ENCODE measurements around the gene SATL1. TPM values are rescaled to one million over a fixed set of nuclear protein-coding genes. Genes with fewer than 3 reads are reported as not detected.

The SATL1 gene
- polyA plus RNA-seq, 1 experiment = not detected

DNA sequence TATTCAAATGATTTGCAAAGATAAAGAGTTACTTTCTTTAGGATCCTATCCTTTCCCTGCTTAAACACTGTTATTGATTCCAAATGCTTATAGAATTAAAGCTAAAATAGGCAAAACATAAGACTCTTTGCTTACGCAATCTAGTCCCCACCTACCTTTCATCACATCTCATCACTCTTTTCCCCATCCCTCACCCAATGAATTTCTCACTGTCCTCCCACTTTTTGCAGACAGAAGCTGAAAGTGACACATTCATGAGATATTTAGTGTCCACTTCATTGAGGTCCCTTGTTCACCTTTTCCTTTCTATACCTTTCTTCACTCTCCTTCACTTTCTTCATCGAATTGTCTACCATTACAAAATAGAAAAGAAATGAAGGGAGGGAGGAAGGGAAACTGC is 424 bp downstream of the SATL1 start:
- H3K9me3 ChIP-seq (ENCODE audit: control insufficient read depth, insufficient read depth, low read length) = no peaks in the 10 kb centered on the region; the same call in 1 of the 2 replicates
- peak overlapping the region; percentile 76 for H3K4me3 ChIP-seq (ENCODE audit: low read depth, low read length)
- DNase-seq (ENCODE audit: low read depth, low spot score) = no peak
- CTCF ChIA-PET = no interaction called here
- no peak for TF ChIP-seq CTCF (IDR thresholded peaks at IDR 0.05; ENCODE audit: low read depth, low read length)
- H3K27me3 ChIP-seq (ENCODE audit: control insufficient read depth, insufficient read depth, low read length) = no peaks in the 10 kb centered on the region
- no peak overlapping the region for H3K27ac ChIP-seq (ENCODE audit: low read depth, low read length)
- POLR2A ChIA-PET = no interaction called here

DNA sequence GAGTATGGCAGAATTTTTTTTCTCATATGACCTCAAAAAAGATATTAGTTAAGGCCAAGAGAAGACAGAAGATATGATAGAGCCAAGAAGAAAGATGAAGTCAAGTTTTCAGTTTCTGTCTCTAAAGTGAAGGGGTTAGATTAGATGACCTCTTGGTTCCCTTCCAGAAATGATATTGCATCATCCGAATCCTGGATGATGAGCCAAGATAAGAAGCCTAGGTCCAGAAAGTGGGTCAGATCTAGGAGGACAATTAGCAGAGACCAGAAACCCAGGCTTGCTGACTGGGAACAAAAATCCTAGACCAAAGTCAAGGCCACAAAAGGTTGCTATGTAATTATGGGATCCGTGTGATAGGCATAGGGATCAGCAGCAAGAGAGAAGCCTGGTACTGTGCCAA is 20.2 kb downstream of the SATL1 start:
- TF ChIP-seq CTCF (IDR thresholded peaks at IDR 0.05; ENCODE audit: low read depth, low read length) = no peak
- CTCF ChIA-PET = no interaction called here
- H3K27me3 ChIP-seq (ENCODE audit: control insufficient read depth, insufficient read depth, low read length) = no peaks in the 10 kb centered on the region

DNA sequence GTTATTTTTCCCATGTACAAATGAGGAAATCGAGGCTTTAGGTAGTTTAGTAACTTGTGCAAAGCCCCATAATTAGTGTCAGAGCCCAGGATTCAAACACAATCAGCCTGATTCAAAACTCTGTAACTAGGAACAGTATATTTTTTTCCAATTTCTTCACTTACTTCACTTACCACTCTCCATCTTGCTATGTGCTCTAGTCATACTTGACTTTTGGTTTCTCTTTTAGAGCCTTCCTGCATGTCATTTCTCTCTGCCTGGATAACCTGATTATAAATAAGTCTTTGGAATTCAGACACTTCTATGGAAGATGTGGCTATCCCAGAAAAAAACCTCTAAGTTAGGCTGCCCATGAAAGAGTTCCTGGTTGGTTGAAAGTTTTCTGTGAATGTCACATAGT is 22.2 kb downstream of the SATL1 start:
- CTCF ChIA-PET = no interaction called here
- no peak overlapping the region for H3K4me3 ChIP-seq (ENCODE audit: low read depth, low read length)
- POLR2A ChIA-PET = no interaction called here
- no peak for DNase-seq (ENCODE audit: low read depth, low spot score)
- H3K9me3 ChIP-seq (ENCODE audit: control insufficient read depth, insufficient read depth, low read length) = no peaks in the 10 kb centered on the region
- H3K27me3 ChIP-seq (ENCODE audit: control insufficient read depth, insufficient read depth, low read length) = no peaks in the 10 kb centered on the region
- H3K27ac ChIP-seq (ENCODE audit: low read depth, low read length) = no peak overlapping the region
- TF ChIP-seq CTCF (IDR thresholded peaks at IDR 0.05; ENCODE audit: low read depth, low read length) = no peak

More for the DNA sequence above, 20.2 kb downstream of the SATL1 start:
- Histone ChIP-seq H3K27ac (ENCODE audit: low read depth, low read length) (no peak overlapping the region), H3K4me3 (ENCODE audit: low read depth, low read length) (no peak overlapping the region), H3K9me3 (ENCODE audit: control insufficient read depth, insufficient read depth, low read length) (no peaks in the 10 kb centered on the region)
- DNase-seq (ENCODE audit: low read depth, low spot score) = no peak
- POLR2A ChIA-PET = no interaction called here

DNA sequence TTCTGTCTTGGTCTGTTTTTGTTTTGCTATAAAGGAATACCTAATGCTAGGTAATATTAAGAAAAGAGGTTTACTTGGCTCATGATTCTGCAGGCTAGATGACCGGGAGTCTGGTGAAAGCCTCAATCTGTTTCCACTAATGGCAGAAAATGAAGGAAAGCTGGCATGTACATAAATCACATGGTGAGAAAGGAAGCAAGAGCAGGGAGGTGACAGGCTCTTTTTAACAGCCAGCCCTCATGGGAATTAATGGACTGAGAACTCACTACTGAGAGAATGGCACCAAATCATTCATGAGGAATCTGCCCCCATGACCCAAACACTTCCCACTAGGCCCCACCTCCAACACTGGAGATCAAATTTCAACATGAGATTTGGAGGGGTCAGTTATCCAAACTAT is 27.6 kb downstream of the SATL1 start:
- POLR2A ChIA-PET = no interaction called here
- no peak for TF ChIP-seq CTCF (IDR thresholded peaks at IDR 0.05; ENCODE audit: low read depth, low read length)
- Histone ChIP-seq H3K27ac (ENCODE audit: low read depth, low read length) (no peak overlapping the region), H3K27me3 (ENCODE audit: control insufficient read depth, insufficient read depth, low read length) (no peaks in the 10 kb centered on the region), H3K4me3 (ENCODE audit: low read depth, low read length) (no peak overlapping the region), H3K9me3 (ENCODE audit: control insufficient read depth, insufficient read depth, low read length) (no peaks in the 10 kb centered on the region)
- no peak for DNase-seq (ENCODE audit: low read depth, low spot score)
- CTCF ChIA-PET = no interaction called here

DNA sequence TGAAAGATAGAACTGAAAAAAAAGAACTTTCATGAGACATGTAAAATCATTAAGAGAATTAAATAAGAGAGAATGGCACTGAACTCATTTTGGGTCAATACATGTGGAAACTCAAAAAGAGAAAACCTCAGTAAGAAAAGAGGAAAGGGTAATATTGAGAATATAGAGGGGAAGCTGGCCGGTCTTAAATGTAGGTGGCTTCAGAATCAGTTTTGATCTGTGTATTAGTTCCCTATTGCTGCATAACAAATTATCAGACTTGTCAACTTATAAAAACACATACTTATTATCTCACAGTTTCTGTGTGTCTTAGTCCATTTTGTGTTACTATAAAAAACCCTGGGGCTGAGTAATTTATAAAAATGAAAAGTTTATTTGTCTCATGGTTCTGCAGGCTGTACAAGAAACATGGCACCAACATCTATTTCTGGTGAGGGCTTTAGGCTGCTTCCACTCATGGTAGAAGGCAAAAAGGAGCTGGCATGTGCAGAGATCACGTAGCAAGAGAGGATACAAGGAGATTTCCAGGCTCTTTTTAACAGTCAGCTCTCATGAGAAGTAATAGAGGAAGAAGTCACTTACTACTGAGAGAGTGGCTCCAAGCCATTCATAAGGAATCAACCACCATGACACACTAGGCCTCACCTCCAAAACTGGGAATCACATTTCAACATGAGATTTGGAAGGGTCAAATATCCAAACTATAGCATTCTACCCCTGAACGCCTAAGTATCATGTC is 29.6 kb downstream of the SATL1 start:
- no peak overlapping the region for H3K4me3 ChIP-seq (ENCODE audit: low read depth, low read length)
- no peak for TF ChIP-seq CTCF (IDR thresholded peaks at IDR 0.05; ENCODE audit: low read depth, low read length)
- ChIA-PET POLR2A (no interaction called here), CTCF (no interaction called here)
- H3K9me3 ChIP-seq (ENCODE audit: control insufficient read depth, insufficient read depth, low read length) = no peaks in the 10 kb centered on the region
- no peak for DNase-seq (ENCODE audit: low read depth, low spot score)
- H3K27me3 ChIP-seq (ENCODE audit: control insufficient read depth, insufficient read depth, low read length) = no peaks in the 10 kb centered on the region
- no peak overlapping the region for H3K27ac ChIP-seq (ENCODE audit: low read depth, low read length)

Data from AG04450 (cell line).